GM12891 (cell line): ENCODE data around the gene NFYA.
"Not testable (repeated sequence)": the region's sequence is repeated elsewhere in the genome, so short reads cannot be mapped to it uniquely, and the experiment has no call there.

ENCODE experiments used
- DNase-seq: peaks from one replicate; pipeline ENCODE4 v3.0.0; 2011; ENCODE audit warnings: low spot score; ENCODE audit not compliant: insufficient read length
- FAIRE-seq: peaks from 2 replicates; lab custom pipeline; 2011; peaks lifted over from hg19 to GRCh38; lab: Jason Lieb, UNC
- PAX5 ChIP-seq: IDR thresholded peaks from 2 replicates; pipeline ENCODE4 v1.6.1; 2011; ENCODE audit warnings: low read length, moderate library complexity, mild to moderate bottlenecking; ENCODE audit not compliant: insufficient read depth, severe bottlenecking
- POLR2A ChIP-seq: IDR thresholded peaks from 2 replicates; pipeline ENCODE4 v1.6.1; 2011; ENCODE audit warnings: low read depth, low read length, control low read depth
- POLR2AphosphoS5 ChIP-seq: IDR thresholded peaks from 2 replicates; pipeline ENCODE4 v1.6.1; 2011; ENCODE audit warnings: low read depth, low read length, control low read depth
- POU2F2 ChIP-seq: IDR thresholded peaks from 2 replicates; pipeline ENCODE4 v1.6.1; 2011; ENCODE audit warnings: low read depth, mild to moderate bottlenecking, control low read depth, low read length, moderate library complexity
- SPI1 ChIP-seq: IDR thresholded peaks from 2 replicates; pipeline ENCODE4 v1.6.1; 2011; ENCODE audit warnings: low read depth, low read length, control low read depth
- TAF1 ChIP-seq: IDR thresholded peaks from 2 replicates; pipeline ENCODE4 v1.6.1; 2011; ENCODE audit warnings: low read depth, low read length, control low read depth

Gene NFYA

DNA sequence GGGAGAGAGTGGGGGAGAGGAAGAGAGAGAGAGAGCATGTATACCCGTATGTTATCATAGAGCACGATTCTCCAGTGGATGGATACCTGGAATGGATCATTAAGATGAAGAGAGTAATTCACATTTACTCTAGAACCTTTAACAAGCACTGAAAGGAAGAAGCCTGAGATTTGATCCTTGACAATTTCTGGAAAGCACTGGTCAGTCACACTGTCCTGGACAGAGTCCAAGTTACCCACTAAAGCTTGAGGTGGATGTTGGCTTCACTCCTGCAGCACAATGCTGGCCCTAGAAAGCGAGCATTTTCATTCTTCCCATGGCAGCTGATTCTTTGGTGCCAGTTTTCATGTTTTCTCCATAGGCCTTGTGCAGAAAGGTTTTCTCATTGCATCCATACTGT lies 25.6 kb downstream of the NFYA start:
- DNase-seq: no peak
- no peak for FAIRE-seq
- no peak for TF ChIP-seq TAF1
- TF ChIP-seq POLR2A: no peak
- no peak for TF ChIP-seq POLR2AphosphoS5
- no peak for TF ChIP-seq PAX5
- no peak for TF ChIP-seq SPI1
- TF ChIP-seq POU2F2: no peak

DNA sequence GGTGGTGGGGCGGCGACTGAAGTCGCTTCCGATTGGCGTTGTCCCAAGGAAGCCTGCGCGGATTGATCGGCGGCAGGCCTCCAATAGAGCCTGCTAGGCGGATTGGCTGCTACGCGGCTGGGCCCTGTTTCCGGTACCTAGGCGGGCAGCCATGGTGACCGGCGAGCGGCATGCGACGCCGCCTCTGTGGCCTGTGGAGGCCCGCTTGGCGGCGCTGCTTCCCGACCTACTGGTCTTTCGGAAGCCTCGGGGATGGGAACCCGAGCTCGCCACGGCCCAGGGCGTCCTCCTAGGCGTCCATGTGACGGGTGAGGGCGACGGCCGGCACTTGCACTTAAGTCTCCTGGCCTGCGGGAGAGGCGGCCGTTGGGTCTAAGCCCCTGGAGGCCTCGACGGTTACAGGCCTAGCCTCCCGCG lies 28.1 kb downstream of the NFYA start:
- no peak for DNase-seq
- FAIRE-seq: no peak
- TF ChIP-seq TAF1 (no peak), PAX5 (no peak), POLR2AphosphoS5 (no peak), SPI1 (no peak), POU2F2 (no peak), POLR2A (no peak)

DNA sequence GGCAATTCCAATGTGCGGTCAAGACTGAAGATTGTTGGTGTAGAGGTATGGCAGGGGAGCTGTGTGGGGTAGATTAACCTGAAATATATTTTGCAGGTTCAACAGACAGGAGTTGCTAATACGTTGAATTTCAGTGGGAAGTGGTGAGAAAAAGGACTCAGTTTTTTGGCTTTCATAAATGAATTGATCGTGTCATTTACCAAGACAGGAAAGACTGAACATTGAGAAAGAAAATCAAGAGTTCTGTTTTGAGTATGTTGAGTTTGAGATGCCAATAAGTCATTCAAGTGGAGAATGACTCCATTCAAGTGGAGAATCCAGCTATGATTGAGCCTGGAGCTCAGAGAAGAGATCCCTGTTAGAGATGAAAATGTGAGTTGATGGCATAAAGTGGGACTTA lies 31.1 kb downstream of the NFYA start:
- FAIRE-seq (no peak), DNase-seq (no peak)
- no peak for TF ChIP-seq POLR2A
- TF ChIP-seq POU2F2: no peak
- no peak for TF ChIP-seq PAX5
- TF ChIP-seq SPI1: no peak
- no peak for TF ChIP-seq TAF1
- TF ChIP-seq POLR2AphosphoS5: no peak

DNA sequence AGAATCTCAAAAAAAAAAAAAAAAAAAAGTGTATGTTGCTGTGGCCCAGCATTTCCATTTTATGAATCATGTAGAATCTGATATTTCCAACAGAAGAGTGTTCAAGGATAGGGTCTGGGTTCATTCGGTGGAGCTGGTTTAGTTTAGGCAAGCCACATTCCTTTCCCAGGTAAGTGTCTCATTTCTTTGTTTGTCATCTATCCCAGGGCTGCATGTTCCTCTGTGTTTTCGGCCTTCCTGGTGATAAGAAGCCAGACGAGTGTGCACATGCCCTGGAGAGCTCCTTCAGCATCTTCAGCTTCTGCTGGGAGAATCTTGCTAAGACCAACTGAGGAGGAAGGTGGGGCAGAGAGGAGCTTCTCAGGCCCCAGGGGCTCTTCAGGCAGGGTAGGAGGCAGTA lies 38.2 kb downstream of the NFYA start:
- FAIRE-seq (no peak), DNase-seq (no peak)
- TF ChIP-seq POU2F2 (no peak), POLR2AphosphoS5 (no peak), PAX5 (no peak)

DNA sequence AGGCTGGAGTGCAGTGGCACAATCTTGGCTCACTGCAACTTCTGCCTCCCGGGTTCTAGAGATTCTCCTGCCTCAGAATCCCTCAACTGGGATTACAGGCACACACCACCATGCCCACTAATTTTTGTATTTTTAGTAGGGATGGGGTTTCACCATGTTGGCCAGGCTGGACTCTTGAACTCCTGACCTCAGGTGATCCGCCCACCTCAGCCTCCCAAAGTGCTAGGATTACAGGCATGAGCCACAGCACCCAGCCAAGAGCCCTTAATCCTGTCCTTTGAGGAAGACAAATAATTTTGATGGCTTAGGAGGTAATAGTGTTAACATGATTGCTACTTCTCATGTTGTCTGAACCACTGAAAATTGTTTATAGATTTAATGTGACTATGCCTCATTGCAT lies 42.3 kb downstream of the NFYA start:
- not testable (repeated sequence) for DNase-seq, FAIRE-seq

DNA sequence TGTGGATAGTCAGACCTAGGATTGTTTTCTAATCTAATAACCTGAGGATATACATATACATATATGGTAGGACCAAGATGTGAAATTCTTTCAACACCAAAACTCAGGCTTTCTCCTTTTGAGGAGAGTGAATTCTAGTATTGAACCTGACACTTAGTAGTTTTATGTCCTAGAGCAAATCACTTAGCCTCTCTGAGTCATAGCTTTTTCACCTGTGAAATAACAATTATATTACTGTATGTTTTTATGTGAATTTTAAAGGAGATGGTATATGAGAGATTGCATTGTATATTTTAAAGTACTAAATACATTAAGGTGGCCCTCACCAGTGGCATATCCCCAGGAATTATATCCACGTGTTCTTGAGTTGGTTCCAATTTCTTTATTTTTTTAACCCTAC lies 46.7 kb downstream of the NFYA start:
- TF ChIP-seq SPI1 (no peak), POLR2AphosphoS5 (no peak), TAF1 (no peak), POLR2A (no peak), PAX5 (no peak), POU2F2 (no peak)
- no peak for DNase-seq
- FAIRE-seq: no peak

DNA sequence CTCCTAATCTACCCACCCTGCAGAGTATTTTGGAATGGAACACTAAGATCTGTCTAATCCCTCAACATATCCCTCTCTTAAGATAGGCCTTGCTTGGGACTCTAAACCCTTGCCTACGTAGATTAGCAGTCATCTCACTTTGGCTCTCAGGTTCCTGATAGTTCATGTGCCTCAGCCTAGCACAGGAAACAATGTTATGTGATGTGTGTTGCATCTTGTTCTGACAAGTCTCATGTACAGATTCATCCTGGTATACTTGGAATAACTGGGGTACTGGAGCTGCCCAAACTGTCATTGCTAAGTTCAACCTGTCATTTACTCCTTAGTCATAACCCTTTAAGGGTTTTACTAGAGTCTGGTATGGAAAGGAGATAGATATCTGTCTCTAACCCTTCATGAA lies 47.3 kb downstream of the NFYA start:
- no peak for FAIRE-seq
- TF ChIP-seq PAX5 (no peak), POLR2AphosphoS5 (no peak), TAF1 (no peak), POU2F2 (no peak), SPI1 (no peak), POLR2A (no peak)
- no peak for DNase-seq

DNA sequence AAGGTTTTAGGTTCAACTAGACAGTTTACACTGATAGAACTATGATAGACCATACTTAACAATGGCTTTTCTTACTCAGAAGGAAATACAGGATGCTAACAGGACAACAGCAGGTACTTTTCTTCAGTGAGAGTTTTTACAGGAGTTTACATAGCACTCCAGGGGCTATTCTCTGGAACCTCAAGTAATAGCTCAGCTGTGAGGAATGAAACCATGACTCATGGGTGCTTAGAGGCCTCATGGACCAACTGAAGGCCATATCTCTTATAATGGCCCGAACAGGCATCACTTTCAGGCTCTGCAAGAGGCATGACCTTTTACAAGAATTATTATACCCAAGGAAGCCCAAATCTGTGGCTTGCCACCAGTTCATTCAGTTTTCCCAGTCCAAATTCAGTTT lies 49.6 kb downstream of the NFYA start:
- TF ChIP-seq SPI1 (no peak), POU2F2 (no peak), POLR2A (no peak), TAF1 (no peak), PAX5 (no peak), POLR2AphosphoS5 (no peak)
- DNase-seq: no peak
- FAIRE-seq: no peak

DNA sequence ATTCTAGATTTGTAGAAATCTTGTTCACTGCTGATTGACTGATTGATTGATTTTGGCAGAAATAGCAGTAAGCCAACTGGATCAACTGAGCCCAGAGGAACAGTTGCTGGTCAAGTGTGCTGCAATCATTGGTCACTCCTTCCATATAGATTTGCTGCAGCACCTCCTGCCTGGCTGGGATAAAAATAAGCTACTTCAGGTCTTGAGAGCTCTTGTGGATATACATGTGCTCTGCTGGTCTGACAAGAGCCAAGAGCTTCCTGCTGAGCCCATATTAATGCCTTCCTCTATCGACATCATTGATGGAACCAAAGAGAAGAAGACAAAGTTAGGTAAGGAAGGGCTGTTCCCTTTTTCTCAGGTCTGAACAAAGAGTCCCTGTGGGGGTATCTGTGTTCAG lies 50.1 kb downstream of the NFYA start:
- FAIRE-seq (no peak), DNase-seq (no peak)
- TF ChIP-seq POLR2A (no peak), POU2F2 (no peak), PAX5 (no peak), SPI1 (no peak), TAF1 (no peak), POLR2AphosphoS5 (no peak)

DNA sequence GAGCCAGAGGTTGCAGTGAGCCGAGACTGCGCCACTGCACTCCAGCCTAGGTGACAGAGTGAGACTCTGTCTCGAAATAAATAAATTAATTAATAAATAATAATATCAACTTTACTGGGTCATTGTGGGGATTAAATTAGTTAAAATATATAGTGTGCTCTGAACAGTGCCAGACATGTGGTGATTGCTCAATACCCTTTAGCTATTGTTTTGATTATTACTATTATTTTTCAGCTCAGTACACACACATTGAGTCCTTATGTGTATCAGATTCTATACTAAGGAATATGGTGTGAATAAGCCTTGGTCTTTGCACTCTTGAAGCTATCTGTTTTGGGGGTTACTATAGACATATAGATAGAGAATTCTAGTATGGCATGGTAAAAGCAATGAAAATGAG lies 52.5 kb downstream of the NFYA start:
- FAIRE-seq (no peak), DNase-seq (no peak)
- TF ChIP-seq POLR2AphosphoS5 (no peak), POLR2A (no peak), POU2F2 (no peak), TAF1 (no peak), SPI1 (no peak), PAX5 (no peak)
